GM19193 (cell line): ENCODE measurements around the gene BMPER.

Experiments used
- POLR2A ChIP-seq: IDR thresholded peaks from 4 replicates; pipeline ENCODE4 v1.6.1; 2011; ENCODE audit not compliant: insufficient read depth, insufficient read length; ENCODE audit errors: extremely low read depth

The BMPER gene

DNA sequence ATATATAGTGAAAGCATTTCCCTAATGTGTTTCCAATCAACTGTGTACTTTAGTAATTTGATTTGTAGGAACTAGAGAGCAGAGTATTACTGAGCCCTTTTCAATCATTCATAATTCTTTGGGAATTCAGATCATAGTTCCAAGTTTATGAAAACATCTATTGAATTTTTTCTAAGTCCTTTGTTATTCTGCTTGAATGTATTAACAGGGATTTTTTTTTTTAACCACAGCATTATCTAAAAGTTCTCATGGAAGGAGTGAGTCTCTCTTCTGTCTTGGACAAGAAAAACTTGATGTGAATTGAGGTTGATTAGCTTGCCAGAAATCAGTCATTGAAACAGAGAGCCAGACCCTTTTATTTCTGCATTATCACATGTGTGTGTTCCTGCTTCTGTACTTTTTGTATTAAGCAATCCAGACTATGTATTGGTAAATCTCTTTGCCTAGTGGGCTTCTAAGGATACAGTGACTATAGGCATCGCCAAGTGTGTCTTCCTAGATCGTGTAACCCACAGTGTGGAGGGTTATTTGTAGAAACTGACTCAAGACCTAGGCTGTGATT is 59.9 kb downstream of the BMPER start:
- no peak for TF ChIP-seq POLR2A

- no peak for TF ChIP-seq POLR2A
These were observed 63.3 kb downstream of the BMPER start for GRCh38 chr7:33968591-33968990.

DNA sequence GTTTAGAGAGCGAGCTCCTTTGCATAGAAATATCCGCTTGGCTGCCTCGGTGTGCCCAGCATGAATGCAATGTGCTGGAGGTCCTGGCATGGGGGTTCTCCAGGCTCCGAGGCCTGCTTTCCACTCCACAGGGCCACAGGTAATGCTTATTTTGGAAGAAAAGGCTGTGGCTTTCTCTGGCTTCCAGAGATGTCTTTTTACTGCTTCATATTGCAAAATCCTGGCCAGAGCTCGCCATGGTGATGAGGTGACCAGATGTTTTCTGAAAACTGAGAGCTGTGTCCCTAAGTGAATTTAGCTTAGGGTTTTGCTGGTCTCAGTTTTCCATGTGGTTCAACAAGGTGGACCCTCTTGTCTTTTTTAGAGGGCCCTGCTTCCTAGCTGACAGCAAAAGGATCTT is 65.2 kb downstream of the BMPER start:
- no peak for TF ChIP-seq POLR2A

DNA sequence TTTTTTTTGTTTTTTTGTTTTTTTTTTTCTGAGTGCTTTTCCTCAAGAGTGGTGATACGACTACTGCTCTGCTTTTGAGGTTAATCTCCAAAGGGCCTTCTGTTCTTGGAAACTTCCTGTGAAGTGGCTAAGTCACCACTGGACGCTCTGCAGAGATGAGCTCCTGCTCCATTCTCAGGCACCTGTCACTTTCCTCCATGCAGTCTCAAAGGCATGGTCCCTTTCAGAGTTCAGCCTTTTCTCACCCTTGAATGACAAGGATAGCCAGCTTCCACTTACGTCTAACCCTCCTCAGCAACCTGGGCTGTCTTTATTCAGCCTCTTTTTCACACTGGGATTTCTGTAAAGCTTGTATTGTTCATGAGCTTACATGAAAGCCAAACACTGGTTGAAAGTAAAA is 65.8 kb downstream of the BMPER start:
- no peak for TF ChIP-seq POLR2A

- TF ChIP-seq POLR2A = no peak
These were observed 68.1 kb downstream of the BMPER start for GRCh38 chr7:33973231-33974015.

DNA sequence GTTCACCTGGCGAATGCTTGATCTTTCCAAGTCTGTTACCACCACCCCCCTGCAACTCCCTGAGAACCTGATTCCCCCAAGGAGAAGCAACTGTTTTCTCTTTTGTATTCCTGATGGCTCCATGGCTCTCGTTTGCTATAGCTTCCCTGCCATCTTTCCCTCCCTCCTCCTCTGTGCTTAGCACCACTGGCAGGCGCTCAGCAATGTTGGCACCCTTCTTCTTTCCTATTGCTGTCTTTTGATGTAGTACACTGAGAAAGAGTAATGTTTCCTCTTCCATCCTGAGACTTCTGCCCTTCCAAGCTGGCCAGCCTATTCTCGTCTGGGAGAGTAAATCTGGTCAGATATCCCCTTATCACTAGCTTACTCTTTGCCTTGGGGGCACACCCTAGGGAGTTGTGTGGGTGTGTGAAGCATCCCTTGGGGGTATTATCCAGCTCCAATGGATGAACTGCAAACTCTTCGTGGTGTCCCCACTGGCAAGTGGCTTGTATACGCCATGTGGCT is 74.0 kb downstream of the BMPER start:
- TF ChIP-seq POLR2A = no peak

GRCh38 chr7:33979807-33980355 is 74.5 kb downstream of the BMPER start:
- TF ChIP-seq POLR2A = no peak

DNA sequence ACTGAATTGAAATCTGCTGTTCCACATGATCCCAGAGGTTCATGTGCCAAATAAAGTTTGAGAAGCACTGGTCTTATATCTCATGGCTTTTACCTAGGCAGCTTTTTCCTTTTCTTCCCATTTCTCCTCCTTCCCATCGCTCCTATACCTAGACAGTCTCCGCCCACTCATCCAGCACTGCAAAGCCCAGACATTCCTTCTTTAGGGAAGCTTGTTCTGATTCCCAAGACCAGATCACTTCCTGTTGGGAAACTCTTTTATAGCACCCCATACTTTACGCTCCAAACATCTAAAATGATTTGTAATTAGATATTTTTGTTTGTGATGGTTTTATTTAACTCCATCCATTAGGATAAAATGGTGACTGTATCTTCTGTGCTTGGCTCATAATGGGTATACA is 75.9 kb downstream of the BMPER start:
- TF ChIP-seq POLR2A = no peak

DNA sequence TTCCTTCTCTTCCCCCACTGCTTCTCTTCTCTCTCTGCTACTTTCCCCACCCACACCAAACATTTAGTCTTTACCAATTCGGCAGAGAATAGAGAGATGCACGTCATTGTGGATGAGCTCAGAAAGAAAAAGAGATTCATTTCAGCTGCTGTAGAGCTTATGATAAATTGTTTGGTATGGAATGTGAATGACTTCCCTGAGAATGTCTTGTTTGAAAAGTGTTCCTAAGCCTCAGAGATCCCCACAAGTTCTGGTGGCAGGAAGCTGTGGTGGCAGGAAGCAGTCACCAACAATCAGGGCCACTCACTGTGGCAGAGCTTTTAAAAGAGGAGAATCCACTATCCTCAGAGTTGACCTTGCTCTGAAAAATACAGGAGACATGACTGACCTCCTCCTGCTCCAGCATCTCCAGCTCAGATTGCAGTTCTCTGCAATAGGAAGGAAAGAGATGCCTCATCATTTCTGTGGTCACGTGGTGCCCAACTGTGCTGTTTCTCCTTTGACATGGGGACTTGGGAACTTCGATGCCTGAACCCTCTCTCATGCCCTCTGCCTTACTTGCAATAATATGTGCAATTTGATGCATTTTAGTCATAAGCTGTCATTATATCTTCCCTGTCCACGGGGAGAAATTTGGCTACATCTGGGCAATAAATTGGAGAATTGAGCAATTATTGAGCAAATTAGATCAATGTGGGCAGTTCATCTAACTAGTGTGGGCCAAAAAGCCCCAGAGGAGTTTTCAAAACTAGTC is 76.5 kb downstream of the BMPER start:
- TF ChIP-seq POLR2A = no peak

DNA sequence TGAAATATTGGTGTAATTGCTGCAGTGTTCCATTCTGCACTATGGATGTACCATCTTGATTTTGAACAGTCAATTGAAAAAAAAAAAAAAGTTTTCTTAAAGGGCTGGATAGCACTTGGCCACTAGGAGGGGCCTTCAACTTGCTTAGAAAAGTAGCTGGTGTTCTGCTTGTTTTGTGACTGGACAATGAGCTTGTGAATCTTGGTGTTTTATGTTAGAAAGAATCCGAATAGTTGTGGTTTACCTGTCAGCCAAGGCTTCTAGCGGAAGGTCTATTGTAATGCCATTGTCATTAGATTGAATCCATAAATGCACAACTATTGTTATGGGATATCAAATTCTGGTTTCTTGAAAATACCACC is 77.1 kb downstream of the BMPER start:
- no peak for TF ChIP-seq POLR2A

DNA sequence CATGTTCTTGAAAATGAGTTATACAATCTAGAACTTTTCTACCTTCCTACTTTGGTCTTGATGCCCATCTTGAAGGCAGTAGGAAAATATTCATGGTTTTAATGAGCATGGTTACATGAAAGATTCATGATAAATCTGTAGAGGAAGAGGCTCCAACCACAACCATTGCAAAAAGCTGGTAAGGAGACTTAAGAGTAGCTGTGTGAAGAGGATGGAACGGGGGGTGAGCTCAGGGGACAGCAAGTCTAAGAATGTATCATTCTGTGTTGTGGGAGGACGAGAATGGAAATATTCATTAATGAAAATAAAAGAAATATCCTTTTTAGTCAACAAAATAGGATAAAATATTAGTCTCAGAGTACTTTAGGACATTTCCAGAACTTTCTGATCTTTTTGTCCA is 81.1 kb downstream of the BMPER start:
- TF ChIP-seq POLR2A = no peak

GRCh38 chr7:33986951-33987947 is 81.9 kb downstream of the BMPER start:
- no peak for TF ChIP-seq POLR2A

DNA sequence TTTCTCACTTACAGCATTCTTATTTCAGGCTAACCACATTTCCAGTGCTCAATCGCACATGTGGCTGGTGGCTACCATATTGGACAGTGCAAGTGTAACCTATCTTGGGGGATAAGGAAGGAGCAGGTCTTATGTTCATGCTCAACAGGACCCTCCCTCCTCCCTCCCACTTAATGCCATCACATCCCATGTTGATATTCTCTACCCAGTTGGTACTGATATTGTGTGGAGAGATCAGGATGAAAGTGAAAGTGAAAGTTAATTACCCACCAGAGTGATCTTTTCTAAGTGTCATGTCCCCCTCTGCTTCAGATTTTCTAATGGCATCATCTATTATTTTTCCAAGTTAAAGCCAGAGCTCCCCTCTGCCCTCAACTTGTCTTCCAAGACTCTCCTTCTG is 91.6 kb downstream of the BMPER start:
- TF ChIP-seq POLR2A = no peak

- no peak for TF ChIP-seq POLR2A
These were observed 93.1 kb downstream of the BMPER start for GRCh38 chr7:33998476-33998875.
